ENCODE results near the gene RAB9A. TPM values are rescaled to one million over a fixed set of nuclear protein-coding genes. Genes with fewer than 3 reads are reported as not detected.
"Not testable (repeated sequence)": the region's sequence is repeated elsewhere in the genome, so short reads cannot be mapped to it uniquely, and the experiment has no call there.

RAB9A gene
- total RNA-seq, 1 donor from 2014 or later: 50.4 TPM

GRCh38 chrX:13669755-13670154 lies 19.2 kb upstream of the RAB9A start:
- DNase-seq (ENCODE audit: low read depth): not testable (repeated sequence)

- DNase-seq (ENCODE audit: low read depth): no peak
Observed at GRCh38 chrX:13670197-13670596, 18.7 kb upstream of the RAB9A start.

- DNase-seq (ENCODE audit: low read depth): no peak
Observed at GRCh38 chrX:13673016-13673415, 15.9 kb upstream of the RAB9A start.

- no peak for DNase-seq (ENCODE audit: low read depth)
Observed at GRCh38 chrX:13676885-13677284, 12.0 kb upstream of the RAB9A start.

GRCh38 chrX:13679700-13680099 lies 9.2 kb upstream of the RAB9A start:
- not testable (repeated sequence) for DNase-seq (ENCODE audit: low read depth)

GRCh38 chrX:13681595-13681994 lies 7.3 kb upstream of the RAB9A start:
- no peak for DNase-seq (ENCODE audit: low read depth)

- DNase-seq (ENCODE audit: low read depth): no peak
Observed at GRCh38 chrX:13684361-13684760, 4.6 kb upstream of the RAB9A start.

GRCh38 chrX:13685126-13685763 lies 3.7 kb upstream of the RAB9A start:
- DNase-seq (ENCODE audit: low read depth): peak; percentile 83

GRCh38 chrX:13687203-13687602 lies 1.7 kb upstream of the RAB9A start:
- no peak for DNase-seq (ENCODE audit: low read depth)

- DNase-seq (ENCODE audit: low read depth): no peak
Observed at GRCh38 chrX:13688384-13688957, 457 bp upstream of the RAB9A start.

GRCh38 chrX:13689741-13690211 lies 848 bp downstream of the RAB9A start:
- no peak for DNase-seq (ENCODE audit: low read depth)

GRCh38 chrX:13690836-13691235 lies 1.9 kb downstream of the RAB9A start:
- DNase-seq (ENCODE audit: low read depth): no peak

- DNase-seq (ENCODE audit: low read depth): peak; percentile 68
Observed at GRCh38 chrX:13691841-13692371, 3.0 kb downstream of the RAB9A start.

- no peak for DNase-seq (ENCODE audit: low read depth)
Observed at GRCh38 chrX:13692771-13693231, 3.9 kb downstream of the RAB9A start.

GRCh38 chrX:13693341-13693961 lies 4.5 kb downstream of the RAB9A start:
- peak; percentile 92 for DNase-seq (ENCODE audit: low read depth)

- no peak for DNase-seq (ENCODE audit: low read depth)
Observed at GRCh38 chrX:13694359-13694758, 5.4 kb downstream of the RAB9A start.

- no peak for DNase-seq (ENCODE audit: low read depth)
Observed at GRCh38 chrX:13694983-13695382, 6.1 kb downstream of the RAB9A start.

GRCh38 chrX:13695601-13696115 lies 6.7 kb downstream of the RAB9A start:
- no peak for DNase-seq (ENCODE audit: low read depth)

- no peak for DNase-seq (ENCODE audit: low read depth)
Observed at GRCh38 chrX:13697455-13697854, 8.5 kb downstream of the RAB9A start.

- no peak for DNase-seq (ENCODE audit: low read depth)
Observed at GRCh38 chrX:13697976-13698375, 9.0 kb downstream of the RAB9A start.

- DNase-seq (ENCODE audit: low read depth): no peak
Observed at GRCh38 chrX:13698432-13698831, 9.5 kb downstream of the RAB9A start.

- DNase-seq (ENCODE audit: low read depth): no peak
Observed at GRCh38 chrX:13699183-13699826, 10.4 kb downstream of the RAB9A start.

Measured in renal cortical epithelial cell (primary cell).